ENCODE results near the gene KAT7.

DNA sequence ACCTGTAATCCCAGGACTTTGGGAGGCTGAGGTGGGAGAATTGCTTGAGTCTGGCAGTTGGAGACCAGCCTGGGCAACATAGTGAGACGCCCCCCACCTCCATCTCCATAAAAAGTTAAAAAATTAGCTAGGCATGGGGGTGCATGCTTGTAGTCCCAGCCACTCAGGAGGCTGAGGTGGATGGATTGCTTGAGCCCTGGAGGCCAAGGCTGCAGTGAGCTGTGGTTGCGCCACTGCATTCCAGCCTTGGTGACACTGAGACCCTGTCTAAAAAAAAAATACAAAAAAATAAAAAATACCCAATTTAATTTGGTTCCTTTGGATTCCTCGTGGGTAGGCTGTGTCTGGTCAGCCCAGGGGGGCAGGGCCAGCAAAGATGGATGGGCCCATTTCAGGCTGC is 85.4 kb downstream of the KAT7 start:
- TF ChIP-seq, protein P1, sequence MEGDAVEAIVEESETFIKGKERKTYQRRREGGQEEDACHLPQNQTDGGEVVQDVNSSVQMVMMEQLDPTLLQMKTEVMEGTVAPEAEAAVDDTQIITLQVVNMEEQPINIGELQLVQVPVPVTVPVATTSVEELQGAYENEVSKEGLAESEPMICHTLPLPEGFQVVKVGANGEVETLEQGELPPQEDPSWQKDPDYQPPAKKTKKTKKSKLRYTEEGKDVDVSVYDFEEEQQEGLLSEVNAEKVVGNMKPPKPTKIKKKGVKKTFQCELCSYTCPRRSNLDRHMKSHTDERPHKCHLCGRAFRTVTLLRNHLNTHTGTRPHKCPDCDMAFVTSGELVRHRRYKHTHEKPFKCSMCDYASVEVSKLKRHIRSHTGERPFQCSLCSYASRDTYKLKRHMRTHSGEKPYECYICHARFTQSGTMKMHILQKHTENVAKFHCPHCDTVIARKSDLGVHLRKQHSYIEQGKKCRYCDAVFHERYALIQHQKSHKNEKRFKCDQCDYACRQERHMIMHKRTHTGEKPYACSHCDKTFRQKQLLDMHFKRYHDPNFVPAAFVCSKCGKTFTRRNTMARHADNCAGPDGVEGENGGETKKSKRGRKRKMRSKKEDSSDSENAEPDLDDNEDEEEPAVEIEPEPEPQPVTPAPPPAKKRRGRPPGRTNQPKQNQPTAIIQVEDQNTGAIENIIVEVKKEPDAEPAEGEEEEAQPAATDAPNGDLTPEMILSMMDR (IDR thresholded peaks at IDR 0.05; ENCODE audit: borderline replicate concordance, extremely low read depth, low read length, poor library complexity, severe bottlenecking): no peak
- no peak for TF ChIP-seq EZH2 (IDR thresholded peaks at IDR 0.05; ENCODE audit: borderline replicate concordance, low read depth, low read length, severe bottlenecking)

Data from DND-41 (cell line).